HG03095 (cell line): ENCODE data around the gene CHCHD6.

Source experiments
- ATAC-seq: cut with Tn5 transposase; IDR thresholded peaks from one replicate; pipeline ENCODE4 v1.9.1; 2021; ENCODE audit warnings: moderate library complexity; ENCODE audit not compliant: unreplicated experiment

CHCHD6 gene

GRCh38 chr3:126955004-126955790 lies 251.2 kb downstream of the CHCHD6 start:
- peak; percentile 79 for ATAC-seq

- no peak for ATAC-seq
These were observed 252.3 kb downstream of the CHCHD6 start for GRCh38 chr3:126956361-126956760.

- ATAC-seq = no peak
These were observed 253.0 kb downstream of the CHCHD6 start for GRCh38 chr3:126956866-126957650.

- ATAC-seq = no peak
These were observed 254.0 kb downstream of the CHCHD6 start for GRCh38 chr3:126957776-126958637.

- ATAC-seq = no peak
These were observed 254.6 kb downstream of the CHCHD6 start for GRCh38 chr3:126958638-126959085.

GRCh38 chr3:126959136-126959920 lies 255.3 kb downstream of the CHCHD6 start:
- ATAC-seq = no peak

- ATAC-seq = no peak
These were observed 256.0 kb downstream of the CHCHD6 start for GRCh38 chr3:126959921-126960603.

GRCh38 chr3:126960604-126960995 lies 256.6 kb downstream of the CHCHD6 start:
- ATAC-seq = no peak

GRCh38 chr3:126961191-126961790 lies 257.3 kb downstream of the CHCHD6 start:
- ATAC-seq = peak; percentile 55

GRCh38 chr3:126961791-126962461 lies 257.9 kb downstream of the CHCHD6 start:
- no peak for ATAC-seq

- ATAC-seq = no peak
These were observed 258.7 kb downstream of the CHCHD6 start for GRCh38 chr3:126962756-126963155.

- no peak for ATAC-seq
These were observed 259.5 kb downstream of the CHCHD6 start for GRCh38 chr3:126963261-126964190.

GRCh38 chr3:126964261-126964660 lies 260.2 kb downstream of the CHCHD6 start:
- ATAC-seq = no peak

- ATAC-seq = no peak
These were observed 260.9 kb downstream of the CHCHD6 start for GRCh38 chr3:126964950-126965349.

GRCh38 chr3:126965526-126966080 lies 261.6 kb downstream of the CHCHD6 start:
- ATAC-seq = no peak

- no peak for ATAC-seq
These were observed 263.3 kb downstream of the CHCHD6 start for GRCh38 chr3:126967386-126967785.
